ENCODE measurements around the gene CAMKK2. TPM values are rescaled to one million over a fixed set of nuclear protein-coding genes. Genes with fewer than 3 reads are reported as not detected.

CAMKK2 gene
- total RNA-seq, 1 donor from 2014 or later = 36.9 TPM

GRCh38 chr12:121239351-121240061, 57.0 kb downstream of the CAMKK2 start:
- H3K36me3 ChIP-seq = peaks cover 0 to 23% of the 10 kb centered on the region in 2 donors

GRCh38 chr12:121238604-121239350, 57.7 kb downstream of the CAMKK2 start:
- Histone ChIP-seq H3K9me3 (no peaks in the 10 kb centered on the region), H3K27me3 (no peaks in the 10 kb centered on the region), H3K36me3 (peaks cover 0 to 21% of the 10 kb centered on the region in 2 donors), H3K4me1 (peaks cover 4 to 10% of the 10 kb centered on the region in 2 donors), H3K4me3 (no peak overlapping the region), H3K27ac (peak overlapping the region in 1 of 2 donors; percentile 28)
- TF ChIP-seq, protein P1, sequence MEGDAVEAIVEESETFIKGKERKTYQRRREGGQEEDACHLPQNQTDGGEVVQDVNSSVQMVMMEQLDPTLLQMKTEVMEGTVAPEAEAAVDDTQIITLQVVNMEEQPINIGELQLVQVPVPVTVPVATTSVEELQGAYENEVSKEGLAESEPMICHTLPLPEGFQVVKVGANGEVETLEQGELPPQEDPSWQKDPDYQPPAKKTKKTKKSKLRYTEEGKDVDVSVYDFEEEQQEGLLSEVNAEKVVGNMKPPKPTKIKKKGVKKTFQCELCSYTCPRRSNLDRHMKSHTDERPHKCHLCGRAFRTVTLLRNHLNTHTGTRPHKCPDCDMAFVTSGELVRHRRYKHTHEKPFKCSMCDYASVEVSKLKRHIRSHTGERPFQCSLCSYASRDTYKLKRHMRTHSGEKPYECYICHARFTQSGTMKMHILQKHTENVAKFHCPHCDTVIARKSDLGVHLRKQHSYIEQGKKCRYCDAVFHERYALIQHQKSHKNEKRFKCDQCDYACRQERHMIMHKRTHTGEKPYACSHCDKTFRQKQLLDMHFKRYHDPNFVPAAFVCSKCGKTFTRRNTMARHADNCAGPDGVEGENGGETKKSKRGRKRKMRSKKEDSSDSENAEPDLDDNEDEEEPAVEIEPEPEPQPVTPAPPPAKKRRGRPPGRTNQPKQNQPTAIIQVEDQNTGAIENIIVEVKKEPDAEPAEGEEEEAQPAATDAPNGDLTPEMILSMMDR (IDR thresholded peaks at IDR 0.05) = no peak
- peak in 1 of 2 donors; percentile 56 for DNase-seq (ENCODE audit: low spot score in 2 of 2)
- intact Hi-C loops (cut with DNase I) = no loop called here

More at GRCh38 chr12:121239351-121240061, 57.0 kb downstream of the CAMKK2 start:
- H3K27me3 ChIP-seq = no peaks in the 10 kb centered on the region
- intact Hi-C loops (cut with DNase I) = no loop called here
- no peak overlapping the region for H3K4me3 ChIP-seq
- H3K4me1 ChIP-seq = peaks cover 4 to 10% of the 10 kb centered on the region in 2 donors
- TF ChIP-seq, protein P1 (IDR thresholded peaks at IDR 0.05) = no peak
- DNase-seq (ENCODE audit: low spot score in 2 of 2) = no peak
- H3K27ac ChIP-seq = peak overlapping the region; percentile 73 to 81
- H3K9me3 ChIP-seq = no peaks in the 10 kb centered on the region

DNA sequence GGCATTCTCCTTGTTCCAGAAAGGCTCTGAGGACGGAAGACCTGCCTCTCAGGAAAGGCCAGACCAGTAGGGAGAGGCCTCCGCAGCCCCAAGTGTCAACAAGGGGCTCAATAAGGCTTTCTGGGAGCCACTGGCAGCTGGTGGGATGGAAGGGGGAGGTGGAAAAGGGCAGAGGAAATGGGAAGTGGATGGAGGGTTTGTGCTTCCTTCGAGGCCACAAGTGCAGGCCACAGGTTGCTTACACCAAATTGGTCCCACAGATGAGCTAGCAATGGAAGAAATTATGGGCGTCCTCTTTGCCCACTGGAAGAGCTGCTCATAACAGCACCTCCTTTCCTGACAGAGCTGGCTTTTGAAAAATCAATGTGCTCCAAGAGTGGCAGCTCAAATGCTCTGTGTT, 58.4 kb downstream of the CAMKK2 start:
- Histone ChIP-seq H3K36me3 (peaks cover 0 to 22% of the 10 kb centered on the region in 2 donors), H3K4me1 (peaks cover 4 to 10% of the 10 kb centered on the region in 2 donors), H3K27ac (no peak overlapping the region), H3K27me3 (no peaks in the 10 kb centered on the region), H3K4me3 (no peak overlapping the region), H3K9me3 (no peaks in the 10 kb centered on the region)
- no peak for DNase-seq (ENCODE audit: low spot score in 2 of 2)
- intact Hi-C loops (cut with DNase I) = no loop called here
- TF ChIP-seq, protein P1 (IDR thresholded peaks at IDR 0.05) = no peak

DNA sequence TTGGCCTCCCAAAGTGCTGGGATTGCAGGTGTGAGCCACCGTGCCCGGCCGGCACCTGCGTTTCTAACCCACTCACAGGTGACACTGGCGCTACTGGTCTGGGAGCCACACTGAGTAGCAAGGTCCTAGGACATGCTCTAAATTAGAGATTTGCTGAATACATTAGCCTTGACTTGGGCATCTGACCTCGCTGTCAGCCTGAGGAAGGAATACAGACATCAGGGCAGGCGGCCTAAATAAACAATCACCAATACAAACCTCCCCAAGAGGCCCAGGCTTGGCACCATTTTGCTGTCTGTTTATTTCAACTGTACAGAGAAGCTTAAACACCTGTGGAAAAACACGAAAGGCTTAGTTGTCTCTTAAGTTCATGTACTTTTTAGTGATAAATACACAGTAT, 59.1 kb downstream of the CAMKK2 start:
- DNase-seq (ENCODE audit: low spot score in 2 of 2) = peak in 1 of 2 donors; percentile 53
- peaks cover 0 to 27% of the 10 kb centered on the region in 2 donors for H3K36me3 ChIP-seq
- H3K27ac ChIP-seq = no peak overlapping the region
- TF ChIP-seq, protein P1 (IDR thresholded peaks at IDR 0.05) = no peak
- H3K4me1 ChIP-seq = peaks cover 4 to 10% of the 10 kb centered on the region in 2 donors
- H3K27me3 ChIP-seq = no peaks in the 10 kb centered on the region
- intact Hi-C loops (cut with DNase I) = no loop called here
- H3K9me3 ChIP-seq = no peaks in the 10 kb centered on the region
- no peak overlapping the region for H3K4me3 ChIP-seq

- intact Hi-C loops (cut with DNase I) = no loop called here
- Histone ChIP-seq H3K9me3 (no peaks in the 10 kb centered on the region), H3K4me3 (no peak overlapping the region), H3K27me3 (no peaks in the 10 kb centered on the region), H3K4me1 (peaks cover 4 to 10% of the 10 kb centered on the region in 2 donors), H3K36me3 (peaks cover 0 to 33% of the 10 kb centered on the region in 2 donors), H3K27ac (no peak overlapping the region)
- DNase-seq (ENCODE audit: low spot score in 2 of 2) = no peak
- TF ChIP-seq, protein P1 (IDR thresholded peaks at IDR 0.05) = no peak
These were observed 59.7 kb downstream of the CAMKK2 start for GRCh38 chr12:121236776-121237175.
